Liver (tissue), 9 donors: ENCODE data around the gene DRG2. TPM values are rescaled to one million over a fixed set of nuclear protein-coding genes. Genes with fewer than 3 reads are reported as not detected.

Experiments
- DNase-seq: peaks from one replicate; pipeline ENCODE4 v3.0.0-alpha.2; 2017; ENCODE audit warnings: low spot score
- H3K27ac ChIP-seq, 2 donors: one replicate each; pipeline ENCODE4 v1.7.0; 2013; ENCODE audit warnings: inconsistent platforms in 2 of 2, low read length in 2 of 2, control low read depth in 1 of 2, low read depth in 1 of 2, mild to moderate bottlenecking in 1 of 2
- H3K27me3 ChIP-seq, 4 donors: one replicate each; pipeline versions ENCODE4 v1.6.1 to v1.7.0; 2013; ENCODE audit warnings: low read length in 3 of 4, inconsistent platforms in 1 of 4, mild to moderate bottlenecking in 1 of 4, moderate library complexity in 1 of 4; ENCODE audit not compliant: control insufficient read depth in 4 of 4, insufficient read depth in 4 of 4
- H3K36me3 ChIP-seq, 4 donors: one replicate each; pipeline versions ENCODE4 v1.6.1 to v1.7.0; 2013; ENCODE audit warnings: low read length in 3 of 4, mild to moderate bottlenecking in 3 of 4, low read depth in 1 of 4, moderate library complexity in 1 of 4; ENCODE audit not compliant: control insufficient read depth in 4 of 4, insufficient read depth in 3 of 4
- H3K4me1 ChIP-seq, 4 donors: one replicate each; pipeline versions ENCODE4 v1.6.1 to v1.7.0; 2013; ENCODE audit warnings: low read length in 3 of 4, mild to moderate bottlenecking in 3 of 4, moderate library complexity in 1 of 4; ENCODE audit not compliant: control insufficient read depth in 4 of 4, insufficient read depth in 4 of 4
- H3K4me3 ChIP-seq, 3 donors: one replicate each; pipeline versions ENCODE4 v1.6.1 to v1.7.0; 2013; ENCODE audit warnings: low read length in 3 of 3, control low read depth in 1 of 3, low read depth in 1 of 3, mild to moderate bottlenecking in 1 of 3
- H3K9ac ChIP-seq, 2 donors: one replicate each; pipeline ENCODE4 v1.7.0; 2013; ENCODE audit warnings: low read length in 2 of 2, mild to moderate bottlenecking in 2 of 2, moderate library complexity in 2 of 2, control low read depth in 1 of 2, low read depth in 1 of 2
- H3K9me3 ChIP-seq, 4 donors: one replicate each; pipeline versions ENCODE4 v1.6.1 to v1.7.0; 2013; ENCODE audit warnings: low read length in 3 of 4; ENCODE audit not compliant: control insufficient read depth in 4 of 4
- ATF3 ChIP-seq: IDR thresholded peaks from 2 replicates; pipeline ENCODE4 v1.6.1; 2016; ENCODE audit warnings: antibody characterized with exemption
- CTCF ChIP-seq: fragments of 150-350 bp; IDR thresholded peaks from 2 replicates; pipeline ENCODE4 v1.5.1; 2017; ENCODE audit warnings: improper control_type of control experiment, low read depth, low read length; ENCODE audit not compliant: missing input control
- EGR1 ChIP-seq, 2 donors: IDR thresholded peaks; 2 replicates each; pipeline ENCODE4 v1.6.1; 2016 to 2018; ENCODE audit warnings: antibody characterized with exemption in 2 of 2, low read depth in 2 of 2
- FOXA1 ChIP-seq: IDR thresholded peaks from 2 replicates; pipeline ENCODE4 v1.6.1; 2016; ENCODE audit warnings: antibody characterized with exemption
- FOXA2 ChIP-seq: IDR thresholded peaks from 2 replicates; pipeline ENCODE4 v1.6.1; 2016; ENCODE audit warnings: antibody characterized with exemption
- GABPA ChIP-seq, 2 donors: IDR thresholded peaks in 1 of 2; conservative IDR thresholded peaks in 1 of 2; 2 replicates each; pipeline ENCODE4 v1.6.1; 2016; ENCODE audit warnings: antibody characterized with exemption in 2 of 2, mild to moderate bottlenecking in 1 of 2, moderate library complexity in 1 of 2
- HNF4A ChIP-seq, 2 donors: conservative IDR thresholded peaks; 2 replicates each; pipeline ENCODE4 v1.6.1; 2016; ENCODE audit warnings: antibody characterized with exemption in 2 of 2, mild to moderate bottlenecking in 2 of 2
- HNF4G ChIP-seq: IDR thresholded peaks from 2 replicates; pipeline ENCODE4 v1.6.1; 2016; ENCODE audit warnings: antibody characterized with exemption
- JUND ChIP-seq, 2 donors: IDR thresholded peaks; 2 replicates each; pipeline ENCODE4 v1.6.1; 2016; ENCODE audit warnings: antibody characterized with exemption in 2 of 2
- NR2F2 ChIP-seq: IDR thresholded peaks from 2 replicates; pipeline ENCODE4 v1.6.1; 2016; ENCODE audit warnings: antibody characterized with exemption
- RAD21 ChIP-seq, 2 donors: IDR thresholded peaks; 2 replicates each; pipeline ENCODE4 v1.6.1; 2016; ENCODE audit warnings: antibody characterized with exemption in 2 of 2, mild to moderate bottlenecking in 2 of 2
- REST ChIP-seq: IDR thresholded peaks from 2 replicates; pipeline ENCODE4 v1.6.1; 2016; ENCODE audit warnings: antibody characterized with exemption, mild to moderate bottlenecking
- RXRA ChIP-seq, 2 donors: IDR thresholded peaks; 2 replicates each; pipeline ENCODE4 v1.6.1; 2017 to 2018; ENCODE audit warnings: antibody characterized with exemption in 2 of 2, mild to moderate bottlenecking in 1 of 2
- SP1 ChIP-seq: IDR thresholded peaks from 2 replicates; pipeline ENCODE4 v1.6.1; 2018; ENCODE audit warnings: antibody characterized with exemption, mild to moderate bottlenecking
- TAF1 ChIP-seq: conservative IDR thresholded peaks from 2 replicates; pipeline ENCODE4 v1.6.1; 2016; ENCODE audit warnings: antibody characterized with exemption, mild to moderate bottlenecking
- YY1 ChIP-seq: IDR thresholded peaks from 2 replicates; pipeline ENCODE4 v1.6.1; 2016; ENCODE audit warnings: antibody characterized with exemption, mild to moderate bottlenecking
- WGBS: extraction: QIAGEN DNeasy Blood & Tissue Kit; methylation state at CpG from one replicate; pipeline ENCODE4 v1.1.7; 2013; 5-methylcytosine and 5-hydroxymethylcytosine counted together
- polyA plus RNA-seq, 2 donors: library from polyadenylated mRNA; stranded (reverse) in 1 of 2; unstranded in 1 of 2; fragments of 200-250 nt in 1 of 2; fragments of >200 nt in 1 of 2; fragmentation: Nextera tagmentation in 1 of 2; extraction: Ambion mirVana in 1 of 2; gene quantifications; one replicate each; pipeline versions ENCODE4 v1.2.1 to v1.2.3, GENCODE V29; 2013 to 2015
- total RNA-seq, 2 donors: library from RNA; depleted of rRNA; stranded (reverse); fragments of >200 nt; gene quantifications; one replicate each; pipeline ENCODE4 v1.2.3, GENCODE V29; 2014
- TF ChIP-seq, protein P1 (sequence below): IDR thresholded peaks from 2 replicates; pipeline ENCODE4 v1.6.1; 2016; ENCODE audit warnings: antibody characterized with exemption
- TF ChIP-seq, protein P2 (sequence below): IDR thresholded peaks from 2 replicates; pipeline ENCODE4 v1.6.1; 2016; ENCODE audit warnings: antibody characterized with exemption
- donor health status: healthy.
- donor health status: healthy.
- donor health status: healthy.
- donor health status: healthy.
- donor health status: healthy.

The DRG2 gene
- total and polyA plus RNA-seq, 4 donors = 10.9 to 24.9 (median 18.6) TPM

DNA sequence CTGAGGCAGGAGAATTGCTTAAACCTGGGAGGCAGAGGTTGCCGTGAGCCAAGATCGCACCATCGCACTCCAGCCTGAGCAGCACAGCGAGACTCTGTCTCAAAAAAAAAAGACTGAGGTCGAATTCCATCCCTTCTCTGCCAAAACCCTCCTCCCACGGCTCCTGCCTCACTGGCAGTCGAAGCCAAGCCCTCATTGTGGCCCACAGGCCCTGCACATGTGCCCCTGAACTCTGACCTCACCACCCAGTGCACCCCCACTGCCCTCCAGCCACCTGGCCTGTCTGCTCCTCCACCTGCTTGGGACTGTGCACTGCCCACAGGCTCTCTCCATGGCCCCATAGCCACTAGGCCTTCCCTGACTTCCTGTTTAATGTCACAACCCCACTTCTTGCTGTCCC, 27.8 kb downstream of the DRG2 start:
- no peaks in the 10 kb centered on the region for H3K27me3 ChIP-seq
- peaks cover 0 to 4% (median 0%) of the 10 kb centered on the region in 4 donors for H3K36me3 ChIP-seq
- H3K9me3 ChIP-seq = no peaks in the 10 kb centered on the region
- 30% methylated on average over 7 of the region's 7 CpGs for whole genome bisulfite sequencing
- peaks cover 10 to 69% (median 44%) of the 10 kb centered on the region in 4 donors for H3K4me1 ChIP-seq
- H3K4me3 ChIP-seq = no peak overlapping the region
- peak overlapping the region in 1 of 2 donors; percentile 24 for H3K9ac ChIP-seq
- peak overlapping the region; percentile 83 to 94 for H3K27ac ChIP-seq
- no peak for DNase-seq
- TF ChIP-seq YY1 = peak; percentile 67
- peak in 1 of 2 donors; percentile 50 for TF ChIP-seq RAD21 (IDR thresholded peaks at IDR 0.05)
- peak; percentile 6 for TF ChIP-seq FOXA2
- TF ChIP-seq, protein P1, sequence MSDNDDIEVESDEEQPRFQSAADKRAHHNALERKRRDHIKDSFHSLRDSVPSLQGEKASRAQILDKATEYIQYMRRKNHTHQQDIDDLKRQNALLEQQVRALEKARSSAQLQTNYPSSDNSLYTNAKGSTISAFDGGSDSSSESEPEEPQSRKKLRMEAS = peak; percentile 96
- peak; percentile 92 to 94 for TF ChIP-seq HNF4A (conservative IDR thresholded peaks at IDR 0.05)
- TF ChIP-seq EGR1 (IDR thresholded peaks at IDR 0.05; ENCODE audit: low read depth in 2 of 2) = peak in 1 of 2 donors; percentile 65
- TF ChIP-seq HNF4G = peak; percentile 73
- no peak for TF ChIP-seq TAF1
- TF ChIP-seq ATF3 = no peak
- peak; percentile 52 for TF ChIP-seq REST
- TF ChIP-seq NR2F2 = peak; percentile 82
- TF ChIP-seq JUND (IDR thresholded peaks at IDR 0.05) = peak in 1 of 2 donors; percentile 70
- TF ChIP-seq CTCF = no peak
- TF ChIP-seq SP1 = peak; percentile 88
- TF ChIP-seq, protein P2, sequence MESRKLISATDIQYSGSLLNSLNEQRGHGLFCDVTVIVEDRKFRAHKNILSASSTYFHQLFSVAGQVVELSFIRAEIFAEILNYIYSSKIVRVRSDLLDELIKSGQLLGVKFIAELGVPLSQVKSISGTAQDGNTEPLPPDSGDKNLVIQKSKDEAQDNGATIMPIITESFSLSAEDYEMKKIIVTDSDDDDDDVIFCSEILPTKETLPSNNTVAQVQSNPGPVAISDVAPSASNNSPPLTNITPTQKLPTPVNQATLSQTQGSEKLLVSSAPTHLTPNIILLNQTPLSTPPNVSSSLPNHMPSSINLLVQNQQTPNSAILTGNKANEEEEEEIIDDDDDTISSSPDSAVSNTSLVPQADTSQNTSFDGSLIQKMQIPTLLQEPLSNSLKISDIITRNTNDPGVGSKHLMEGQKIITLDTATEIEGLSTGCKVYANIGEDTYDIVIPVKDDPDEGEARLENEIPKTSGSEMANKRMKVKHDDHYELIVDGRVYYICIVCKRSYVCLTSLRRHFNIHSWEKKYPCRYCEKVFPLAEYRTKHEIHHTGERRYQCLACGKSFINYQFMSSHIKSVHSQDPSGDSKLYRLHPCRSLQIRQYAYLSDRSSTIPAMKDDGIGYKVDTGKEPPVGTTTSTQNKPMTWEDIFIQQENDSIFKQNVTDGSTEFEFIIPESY = no peak
- TF ChIP-seq RXRA (IDR thresholded peaks at IDR 0.05) = peak; percentile 95
- TF ChIP-seq FOXA1 = no peak
- no peak for TF ChIP-seq GABPA (IDR thresholded peaks at IDR 0.05 in 1 of 2, conservative IDR thresholded peaks at IDR 0.05 in 1 of 2)
